IMR-90 (cell line): ENCODE results near the gene ARVCF. TPM values are rescaled to one million over a fixed set of nuclear protein-coding genes. Genes with fewer than 3 reads are reported as not detected.
A peak's percentile ranks its signal among the peaks of the same experiment; 100 is the strongest.

ENCODE experiments used
- ATAC-seq: fragments of 200-7000 bp; cut with Tn5 transposase; 2 replicates; pipeline ENCODE4 v1.9.1; 2020; ENCODE audit warnings: low read depth, mild to moderate bottlenecking, moderate library complexity
- BruUV-seq: library from RNA; stranded (reverse); fragments of 400-500 nt; replicated peaks from 2 replicates; lab custom pipeline; 2021; lab: Mats Ljungman, UMichigan
- CTCF ChIA-PET: fragments of 300-600 bp; formaldehyde crosslinking; extraction: SDS; loops from one replicate; lab custom pipeline; 2021; ENCODE audit warnings: antibody characterized with exemption; lab: Yijun Ruan, JAX
- POLR2A ChIA-PET: fragments of 300-600 bp; sonication (Branson Sonifier 250); formaldehyde crosslinking; loops from one replicate; lab custom pipeline; 2022; ENCODE audit warnings: antibody characterized with exemption; ENCODE audit not compliant: unreplicated experiment; lab: Charles Lee
- DNase-seq: peaks from one replicate; pipeline ENCODE4 v3.0.0; 2013
- H2AFZ ChIP-seq: replicated peaks from 2 replicates; pipeline ENCODE3; 2013; ENCODE audit warnings: low read length, mild to moderate bottlenecking; ENCODE audit not compliant: poor library complexity
- H2AK5ac ChIP-seq: 2 replicates; pipeline ENCODE4 v1.6.1; 2013; ENCODE audit warnings: low read depth, low read length, inconsistent platforms
- H2AK9ac ChIP-seq: replicated peaks from 2 replicates; pipeline ENCODE3; 2013; ENCODE audit warnings: mild to moderate bottlenecking, low read depth, low read length, moderate library complexity; ENCODE audit not compliant: poor library complexity
- H2BK120ac ChIP-seq: 2 replicates; pipeline ENCODE4 v1.6.1; 2013; ENCODE audit warnings: low read depth, low read length, inconsistent platforms
- H2BK15ac ChIP-seq: 3 replicates; pipeline ENCODE4 v1.6.1; 2013; ENCODE audit warnings: low read depth, low read length, inconsistent platforms
- H2BK20ac ChIP-seq: 2 replicates; pipeline ENCODE4 v1.6.1; 2013; ENCODE audit warnings: low read depth, mild to moderate bottlenecking, inconsistent platforms, low read length, moderate library complexity
- H2BK5ac ChIP-seq: 2 replicates; pipeline ENCODE4 v1.6.1; 2013; ENCODE audit warnings: mild to moderate bottlenecking, low read depth, low read length, inconsistent platforms; ENCODE audit not compliant: poor library complexity, severe bottlenecking
- H3K14ac ChIP-seq: replicated peaks from 2 replicates; pipeline ENCODE4 v1.6.1; 2013; ENCODE audit warnings: low read depth, low read length, inconsistent platforms
- H3K18ac ChIP-seq: 2 replicates; pipeline ENCODE4 v1.6.1; 2013; ENCODE audit warnings: low read depth, low read length, control low read depth
- H3K23ac ChIP-seq: 2 replicates; pipeline ENCODE4 v1.6.1; 2013; ENCODE audit warnings: low read depth, low read length, inconsistent platforms
- H3K27ac ChIP-seq: 2 replicates; pipeline ENCODE4 v1.5.1; 2013; ENCODE audit warnings: mild to moderate bottlenecking, control low read depth, low read length; ENCODE audit not compliant: insufficient read depth
- H3K27me3 ChIP-seq: 2 replicates; pipeline ENCODE4 v1.6.1; 2013; ENCODE audit warnings: low read length; ENCODE audit not compliant: control insufficient read depth, insufficient read depth
- H3K36me3 ChIP-seq: 2 replicates; pipeline ENCODE4 v1.6.1; 2013; ENCODE audit warnings: low read length, mixed read lengths; ENCODE audit not compliant: control insufficient read depth, insufficient read depth
- H3K4ac ChIP-seq: 2 replicates; pipeline ENCODE4 v1.6.1; 2013; ENCODE audit warnings: low read depth, low read length, inconsistent platforms
- H3K4me1 ChIP-seq: 2 replicates; pipeline ENCODE4 v1.6.1; 2013; ENCODE audit warnings: low read length, mixed read lengths; ENCODE audit not compliant: control insufficient read depth, insufficient read depth
- H3K4me2 ChIP-seq: 2 replicates; pipeline ENCODE4 v1.6.1; 2013; ENCODE audit warnings: low read depth, mild to moderate bottlenecking, control low read depth, low read length, moderate library complexity
- H3K4me3 ChIP-seq: 2 replicates; pipeline ENCODE4 v1.5.1; 2013; ENCODE audit warnings: low read depth, mild to moderate bottlenecking, control low read depth, low read length, moderate library complexity; ENCODE audit not compliant: insufficient read depth
- H3K56ac ChIP-seq: 2 replicates; pipeline ENCODE4 v1.6.1; 2013; ENCODE audit warnings: low read length, inconsistent platforms; ENCODE audit not compliant: insufficient read depth; ENCODE audit errors: extremely low read depth
- H3K79me1 ChIP-seq, 2 experiments: 2 replicates each; pipeline ENCODE4 v1.6.1; 2013; ENCODE audit warnings: low read length in 2 of 2, inconsistent platforms in 1 of 2, low read depth in 1 of 2
- H3K9ac ChIP-seq: 2 replicates; pipeline ENCODE4 v1.6.1; 2013; ENCODE audit warnings: low read depth, low read length, control low read depth
- H3K9me1 ChIP-seq: 2 replicates; pipeline ENCODE4 v1.6.1; 2013; ENCODE audit warnings: low read length, inconsistent platforms; ENCODE audit not compliant: insufficient read depth
- H3K9me3 ChIP-seq: 2 replicates; pipeline ENCODE4 v1.6.1; 2013; ENCODE audit warnings: low read length; ENCODE audit not compliant: control insufficient read depth, insufficient read depth
- H4K20me1 ChIP-seq: 2 replicates; pipeline ENCODE4 v1.6.1; 2013; ENCODE audit warnings: low read length, inconsistent platforms; ENCODE audit not compliant: insufficient read depth
- H4K5ac ChIP-seq: 2 replicates; pipeline ENCODE4 v1.6.1; 2013; ENCODE audit warnings: mild to moderate bottlenecking, low read depth, low read length, control low read depth
- H4K8ac ChIP-seq, 2 experiments: 2 replicates each; pipeline ENCODE4 v1.6.1; 2013; ENCODE audit warnings: low read depth in 2 of 2, low read length in 2 of 2, control low read depth in 1 of 2, inconsistent platforms in 1 of 2
- H4K91ac ChIP-seq: 2 replicates; pipeline ENCODE4 v1.6.1; 2013; ENCODE audit warnings: low read depth, low read length, inconsistent platforms; ENCODE audit not compliant: insufficient read depth
- BHLHE40 ChIP-seq: fragments of 150-350 bp; IDR thresholded peaks from 2 replicates; pipeline ENCODE4 v1.6.1; 2016; ENCODE audit warnings: mild to moderate bottlenecking, low read depth, low read length
- CEBPB ChIP-seq: IDR thresholded peaks from 2 replicates; pipeline ENCODE4 v1.6.1; 2012; ENCODE audit warnings: low read depth, low read length, improper control_type of control experiment
- FOS ChIP-seq: fragments of 150-350 bp; IDR thresholded peaks from 2 replicates; pipeline ENCODE4 v1.6.1; 2016; ENCODE audit warnings: low read depth, low read length
- MAFK ChIP-seq: IDR thresholded peaks from 2 replicates; pipeline ENCODE4 v1.6.1; 2012; ENCODE audit warnings: low read depth, low read length, improper control_type of control experiment
- MAZ ChIP-seq: IDR thresholded peaks from 2 replicates; pipeline ENCODE4 v1.6.1; 2012; ENCODE audit warnings: low read depth, mild to moderate bottlenecking, low read length, improper control_type of control experiment, moderate library complexity, borderline replicate concordance
- MXI1 ChIP-seq: IDR thresholded peaks from 2 replicates; pipeline ENCODE4 v1.6.1; 2012; ENCODE audit warnings: low read depth, mild to moderate bottlenecking, low read length, moderate library complexity, borderline replicate concordance
- NFE2L2 ChIP-seq: fragments of 150-350 bp; IDR thresholded peaks from 2 replicates; pipeline ENCODE4 v1.6.1; 2016; ENCODE audit warnings: low read depth, mild to moderate bottlenecking, low read length
- POLR2A ChIP-seq: IDR thresholded peaks from 2 replicates; pipeline ENCODE4 v1.6.1; 2012; ENCODE audit warnings: mild to moderate bottlenecking, low read depth, low read length
- RAD21 ChIP-seq: IDR thresholded peaks from 2 replicates; pipeline ENCODE4 v1.6.1; 2012; ENCODE audit warnings: low read length, improper control_type of control experiment
- RCOR1 ChIP-seq: IDR thresholded peaks from 2 replicates; pipeline ENCODE4 v1.6.1; 2012; ENCODE audit warnings: mild to moderate bottlenecking, low read length, improper control_type of control experiment; ENCODE audit not compliant: insufficient replicate concordance
- RFX5 ChIP-seq: IDR thresholded peaks from 2 replicates; pipeline ENCODE4 v1.8.0; 2012; ENCODE audit warnings: low read depth, mild to moderate bottlenecking, low read length, moderate library complexity
- SMC3 ChIP-seq: fragments of 150-350 bp; IDR thresholded peaks from 2 replicates; pipeline ENCODE4 v1.6.1; 2016; ENCODE audit warnings: low read depth, mild to moderate bottlenecking, antibody characterized with exemption, low read length, moderate library complexity
- WGBS, 2 experiments: methylation state at CpG; one replicate each; pipeline versions ENCODE4 v1.1.5 to v1.1.7; 2013; ENCODE audit warnings: missing lambda C conversion rate in 2 of 2; ENCODE audit not compliant: insufficient read length in 1 of 2; ENCODE audit errors: extremely low coverage in 2 of 2; 5-methylcytosine and 5-hydroxymethylcytosine counted together
- dilution Hi-C: fragments of 300-500 bp; cut with HindIII; formaldehyde crosslinking; loops from one replicate; pipeline ENCODE4 v1.14.3; 2018; ENCODE audit warnings: low sequenced_read_pairs; ENCODE audit not compliant: unreplicated experiment
- in situ Hi-C: fragments of 300-500 bp; cut with MboI; formaldehyde crosslinking; loops from 3 replicates; pipeline ENCODE4 v1.14.3; 2019; ENCODE audit warnings: low sequenced_read_pairs, inconsistent platforms, mixed read lengths
- intact Hi-C: fragments of 100-400 bp; cut with micrococcal nuclease; formaldehyde crosslinking; loops from 2 replicates; pipeline ENCODE4 v1.10.0; 2022
- polyA plus RNA-seq, 3 experiments: library from polyadenylated mRNA; depleted of rRNA; stranded (reverse); fragments of >200 nt; gene quantifications; 2 replicates each; pipeline ENCODE4 v1.2.3, GENCODE V29; 2012; ENCODE audit warnings: low replicate concordance in 1 of 3
- total RNA-seq: library from RNA; depleted of rRNA; stranded (reverse); fragments of >200 nt; gene quantifications from 2 replicates; pipeline ENCODE4 v1.2.3, GENCODE V29; 2012
- TF ChIP-seq, protein P1 (sequence below): fragments of 150-350 bp; IDR thresholded peaks from 2 replicates; pipeline ENCODE4 v1.6.1; 2017; ENCODE audit warnings: mild to moderate bottlenecking, antibody characterized with exemption, low read length, low read depth
- TF ChIP-seq, protein P2 (sequence below): conservative IDR thresholded peaks from 2 replicates; pipeline ENCODE4 v1.5.1; 2012; ENCODE audit warnings: mild to moderate bottlenecking, low read depth, low read length, improper control_type of control experiment
- TF ChIP-seq, protein P3 (sequence below): fragments of 150-350 bp; IDR thresholded peaks from 2 replicates; pipeline ENCODE4 v1.6.1; 2016; ENCODE audit warnings: low read depth, mild to moderate bottlenecking, low read length, moderate library complexity, borderline replicate concordance

The ARVCF gene
- total and polyA plus RNA-seq, 2 of the 4 experiments (the other 2 are of a cell fraction), result 8.6 to 14.1 TPM

DNA sequence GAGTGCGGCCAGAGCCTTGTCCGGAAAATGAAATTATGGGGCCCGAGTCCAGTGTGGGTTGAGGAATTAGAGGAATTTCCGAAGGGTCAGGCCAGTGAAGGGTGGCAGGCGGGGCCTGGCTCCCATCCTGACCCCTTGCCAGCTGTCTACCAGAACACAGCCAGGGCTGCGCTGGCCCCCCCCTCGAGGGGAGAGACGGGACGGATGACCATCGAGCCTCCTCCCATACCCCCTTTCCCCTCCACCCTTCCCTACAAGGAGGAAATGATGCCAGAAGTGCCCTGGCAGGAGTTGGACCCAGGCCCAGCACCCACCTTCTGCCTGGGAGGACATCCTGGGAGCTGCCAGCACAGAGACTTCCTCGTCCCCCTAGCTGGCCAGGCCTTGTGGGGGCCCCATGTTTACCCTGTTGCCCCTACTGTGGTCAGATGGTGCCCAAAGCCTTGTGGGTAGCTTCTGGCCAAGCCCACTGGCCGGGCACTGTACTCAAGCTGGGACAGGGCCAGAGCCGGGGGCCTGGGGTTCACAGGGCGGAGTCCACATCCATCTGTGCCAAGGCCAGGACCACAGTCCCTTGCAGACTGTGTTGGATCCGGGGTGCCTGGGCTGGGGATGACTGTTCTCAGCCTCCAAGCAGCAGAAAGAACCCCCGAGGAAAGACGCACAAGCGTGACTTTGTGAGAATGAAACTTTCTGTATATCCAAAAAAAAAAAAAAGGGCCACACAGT lies 20.8 kb downstream of the ARVCF start:
- 0 out of 2 replicates have a peak, but pooled peaks cover 7% of the 10 kb centered on the region for H3K9me1 ChIP-seq
- H4K91ac ChIP-seq, result peak overlapping the region; percentile 54
- H3K4ac ChIP-seq, result peak overlapping the region; percentile 83
- H3K23ac ChIP-seq, result peak overlapping the region; percentile 75; the same call in 1 of the 2 replicates
- H3K36me3 ChIP-seq, result no peaks in the 10 kb centered on the region
- ChIA-PET POLR2A (no interaction called here), CTCF (no interaction called here)
- H2BK120ac ChIP-seq, result peak overlapping the region; percentile 77
- BruUV-seq, result no TSS peak
- peak overlapping the region in 1 of 2 experiments; percentile 75; a peak in 1 of 4 replicates for H4K8ac ChIP-seq
- DNase-seq, result no peak
- no peaks in the 10 kb centered on the region for H3K9me3 ChIP-seq
- H3K56ac ChIP-seq, result no peak overlapping the region
- ATAC-seq, result peak; percentile 75
- in situ Hi-C loops (no loop called here), intact Hi-C loops (no loop called here), dilution Hi-C loops (no loop called here)
- H3K27me3 ChIP-seq, result peaks cover 2% of the 10 kb centered on the region; the same call in 1 of the 2 replicates
- peak overlapping the region; percentile 11; the same call in 1 of the 2 replicates for H3K27ac ChIP-seq
- no peak overlapping the region for H3K4me3 ChIP-seq
- H2BK15ac ChIP-seq, result no peak overlapping the region
- H4K5ac ChIP-seq, result peak overlapping the region; percentile 3; the same call in 1 of the 2 replicates
- H4K20me1 ChIP-seq, result no peaks in the 10 kb centered on the region
- no peak overlapping the region for H3K9ac ChIP-seq
- H3K79me1 ChIP-seq, result no peaks in the 10 kb centered on the region
- H2AFZ ChIP-seq, result peak overlapping the region; percentile 61
- H2AK9ac ChIP-seq, result peak overlapping the region; percentile 33
- 35% methylated on average over 5 of the region's 18 CpGs; no CpG with 5 or more reads in 1 of the 2 experiments for WGBS, 2 experiments
- H2BK20ac ChIP-seq, result peak overlapping the region; percentile 72
- no peak overlapping the region for H3K14ac ChIP-seq
- H2AK5ac ChIP-seq, result peak overlapping the region; percentile 64
- no peak overlapping the region; the same call in 1 of the 2 replicates for H3K18ac ChIP-seq
- peaks cover 18% of the 10 kb centered on the region for H3K4me1 ChIP-seq
- H2BK5ac ChIP-seq, result peak overlapping the region; percentile 2
- H3K4me2 ChIP-seq, result no peak overlapping the region
- TF ChIP-seq, protein P1, sequence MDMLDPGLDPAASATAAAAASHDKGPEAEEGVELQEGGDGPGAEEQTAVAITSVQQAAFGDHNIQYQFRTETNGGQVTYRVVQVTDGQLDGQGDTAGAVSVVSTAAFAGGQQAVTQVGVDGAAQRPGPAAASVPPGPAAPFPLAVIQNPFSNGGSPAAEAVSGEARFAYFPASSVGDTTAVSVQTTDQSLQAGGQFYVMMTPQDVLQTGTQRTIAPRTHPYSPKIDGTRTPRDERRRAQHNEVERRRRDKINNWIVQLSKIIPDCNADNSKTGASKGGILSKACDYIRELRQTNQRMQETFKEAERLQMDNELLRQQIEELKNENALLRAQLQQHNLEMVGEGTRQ, result no peak
- TF ChIP-seq FOS (no peak), BHLHE40 (no peak), MXI1 (no peak), NFE2L2 (no peak), RCOR1 (no peak), RFX5 (no peak), CEBPB (no peak), POLR2A (no peak), RAD21 (no peak), MAFK (no peak), SMC3 (no peak), MAZ (no peak)
- TF ChIP-seq, protein P2, sequence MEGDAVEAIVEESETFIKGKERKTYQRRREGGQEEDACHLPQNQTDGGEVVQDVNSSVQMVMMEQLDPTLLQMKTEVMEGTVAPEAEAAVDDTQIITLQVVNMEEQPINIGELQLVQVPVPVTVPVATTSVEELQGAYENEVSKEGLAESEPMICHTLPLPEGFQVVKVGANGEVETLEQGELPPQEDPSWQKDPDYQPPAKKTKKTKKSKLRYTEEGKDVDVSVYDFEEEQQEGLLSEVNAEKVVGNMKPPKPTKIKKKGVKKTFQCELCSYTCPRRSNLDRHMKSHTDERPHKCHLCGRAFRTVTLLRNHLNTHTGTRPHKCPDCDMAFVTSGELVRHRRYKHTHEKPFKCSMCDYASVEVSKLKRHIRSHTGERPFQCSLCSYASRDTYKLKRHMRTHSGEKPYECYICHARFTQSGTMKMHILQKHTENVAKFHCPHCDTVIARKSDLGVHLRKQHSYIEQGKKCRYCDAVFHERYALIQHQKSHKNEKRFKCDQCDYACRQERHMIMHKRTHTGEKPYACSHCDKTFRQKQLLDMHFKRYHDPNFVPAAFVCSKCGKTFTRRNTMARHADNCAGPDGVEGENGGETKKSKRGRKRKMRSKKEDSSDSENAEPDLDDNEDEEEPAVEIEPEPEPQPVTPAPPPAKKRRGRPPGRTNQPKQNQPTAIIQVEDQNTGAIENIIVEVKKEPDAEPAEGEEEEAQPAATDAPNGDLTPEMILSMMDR, result no peak
- TF ChIP-seq, protein P3, sequence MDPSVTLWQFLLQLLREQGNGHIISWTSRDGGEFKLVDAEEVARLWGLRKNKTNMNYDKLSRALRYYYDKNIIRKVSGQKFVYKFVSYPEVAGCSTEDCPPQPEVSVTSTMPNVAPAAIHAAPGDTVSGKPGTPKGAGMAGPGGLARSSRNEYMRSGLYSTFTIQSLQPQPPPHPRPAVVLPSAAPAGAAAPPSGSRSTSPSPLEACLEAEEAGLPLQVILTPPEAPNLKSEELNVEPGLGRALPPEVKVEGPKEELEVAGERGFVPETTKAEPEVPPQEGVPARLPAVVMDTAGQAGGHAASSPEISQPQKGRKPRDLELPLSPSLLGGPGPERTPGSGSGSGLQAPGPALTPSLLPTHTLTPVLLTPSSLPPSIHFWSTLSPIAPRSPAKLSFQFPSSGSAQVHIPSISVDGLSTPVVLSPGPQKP, result no peak
